Measurements from ENCODE around the gene ABCG1. TPM values are rescaled to one million over a fixed set of nuclear protein-coding genes. Genes with fewer than 3 reads are reported as not detected.

ABCG1 gene
- total and polyA plus RNA-seq, 2 of the 4 experiments (the other 2 are of a cell fraction) = 0.19 to 0.36 TPM

DNA sequence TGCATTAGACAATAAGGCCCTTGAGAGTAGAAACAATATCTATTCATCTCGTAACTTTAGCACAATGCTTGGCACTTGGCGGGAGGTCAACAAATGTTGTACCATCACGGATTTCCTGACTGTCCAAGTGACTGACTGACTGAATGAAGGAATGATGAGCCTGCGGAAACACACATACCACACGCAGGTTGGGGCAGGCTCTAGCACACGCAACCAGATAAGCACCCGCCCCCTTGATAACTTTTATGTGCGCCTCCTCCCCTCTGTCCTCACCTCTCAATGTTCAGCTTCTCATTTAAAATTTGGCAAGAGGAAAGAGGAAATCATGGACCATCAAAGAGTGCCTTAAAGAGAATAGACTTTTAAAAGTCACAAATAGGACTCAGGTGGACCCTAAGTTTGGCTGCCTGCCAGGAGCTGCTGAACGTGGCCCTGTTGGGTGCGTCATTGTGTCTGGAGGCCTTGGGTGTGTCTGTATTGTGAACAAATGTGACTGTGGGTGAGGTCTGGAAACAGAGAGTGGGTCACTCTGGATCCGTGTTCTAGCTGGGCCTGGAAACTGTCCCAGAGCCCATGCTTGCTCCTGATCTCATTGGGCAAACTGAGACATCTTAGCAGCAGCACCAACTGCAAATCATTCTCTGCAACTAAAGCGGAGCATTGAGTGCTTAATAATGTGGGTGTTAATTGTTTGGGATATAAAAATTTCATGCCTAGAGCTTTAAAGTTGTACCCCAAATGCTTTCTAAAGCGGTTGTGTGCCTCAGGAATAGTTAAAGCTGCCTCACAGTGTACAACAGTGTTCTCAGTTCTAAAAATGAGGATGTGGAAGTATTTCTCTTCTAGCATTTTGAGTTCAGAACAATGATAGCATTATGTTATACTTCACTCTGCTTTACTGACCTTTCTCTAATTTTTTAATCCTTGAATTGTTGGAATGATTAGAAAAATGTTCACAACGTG is 47.6 kb upstream of the ABCG1 start:
- Histone ChIP-seq H3K9me3 (ENCODE audit: control insufficient read depth, insufficient read depth, low read length) (no peaks in the 10 kb centered on the region; the same call in 1 of the 2 replicates), H3K56ac (ENCODE audit: extremely low read depth, insufficient read depth, low read length) (no peak overlapping the region), H4K20me1 (ENCODE audit: insufficient read depth, low read length) (no peaks in the 10 kb centered on the region), H2BK15ac (ENCODE audit: low read depth, low read length) (no peak overlapping the region), H2BK20ac (ENCODE audit: low read depth, low read length) (no peak overlapping the region), H4K8ac (ENCODE audit: low read depth in 2 of 2, low read length in 2 of 2) (no peak overlapping the region), H3K18ac (ENCODE audit: low read depth, low read length) (no peak overlapping the region), H3K14ac (replicated peaks; ENCODE audit: low read depth, low read length) (no peak overlapping the region), H2AK5ac (ENCODE audit: low read depth, low read length) (no peak overlapping the region), H3K23ac (ENCODE audit: low read depth, low read length) (no peak overlapping the region), H3K27ac (ENCODE audit: insufficient read depth, low read length) (no peak overlapping the region), H3K4me1 (ENCODE audit: control insufficient read depth, insufficient read depth, low read length) (no peaks in the 10 kb centered on the region), H4K5ac (ENCODE audit: low read depth, low read length) (no peak overlapping the region), H3K79me1 (ENCODE audit: low read depth in 1 of 2, low read length in 2 of 2) (no peaks in the 10 kb centered on the region), H3K4ac (ENCODE audit: low read depth, low read length) (no peak overlapping the region), H3K27me3 (ENCODE audit: control insufficient read depth, insufficient read depth, low read length) (peaks cover 16% of the 10 kb centered on the region), H4K91ac (ENCODE audit: insufficient read depth, low read depth, low read length) (no peak overlapping the region), H3K9ac (ENCODE audit: low read depth, low read length) (no peak overlapping the region), H2BK5ac (ENCODE audit: low read depth, low read length, poor library complexity, severe bottlenecking) (no peak overlapping the region), H3K4me3 (ENCODE audit: insufficient read depth, low read depth, low read length) (no peak overlapping the region), H3K9me1 (ENCODE audit: insufficient read depth, low read length) (no peaks in the 10 kb centered on the region; the same call in 1 of the 2 replicates), H2BK120ac (ENCODE audit: low read depth, low read length) (no peak overlapping the region), H2AFZ (replicated peaks; ENCODE audit: low read length, poor library complexity) (no peak overlapping the region), H2AK9ac (replicated peaks; ENCODE audit: low read depth, low read length, poor library complexity) (no peak overlapping the region), H3K36me3 (ENCODE audit: control insufficient read depth, insufficient read depth, low read length) (no peaks in the 10 kb centered on the region), H3K4me2 (ENCODE audit: low read depth, low read length) (no peak overlapping the region)
- in situ Hi-C loops (cut with MboI; ENCODE audit: low sequenced_read_pairs) (loop anchor here (25.0 kb wide), 1 partner anchor 666 kb away; no protein-coding TSS in a partner anchor), intact Hi-C loops (cut with micrococcal nuclease) (no loop called here), dilution Hi-C loops (cut with HindIII; ENCODE audit: low sequenced_read_pairs, unreplicated experiment) (no loop called here)
- WGBS, 2 experiments (ENCODE audit: extremely low coverage in 2 of 2, insufficient read length in 1 of 2) = 100% methylated on average over 1 of the region's 14 CpGs; no CpG with 5 or more reads in 1 of the 2 experiments
- POLR2A ChIA-PET (ENCODE audit: unreplicated experiment) = no interaction called here
- CTCF ChIA-PET = no interaction called here
- no peak for TF ChIP-seq RFX5 (IDR thresholded peaks at IDR 0.05; ENCODE audit: low read depth, low read length)
- TF ChIP-seq, protein P1, sequence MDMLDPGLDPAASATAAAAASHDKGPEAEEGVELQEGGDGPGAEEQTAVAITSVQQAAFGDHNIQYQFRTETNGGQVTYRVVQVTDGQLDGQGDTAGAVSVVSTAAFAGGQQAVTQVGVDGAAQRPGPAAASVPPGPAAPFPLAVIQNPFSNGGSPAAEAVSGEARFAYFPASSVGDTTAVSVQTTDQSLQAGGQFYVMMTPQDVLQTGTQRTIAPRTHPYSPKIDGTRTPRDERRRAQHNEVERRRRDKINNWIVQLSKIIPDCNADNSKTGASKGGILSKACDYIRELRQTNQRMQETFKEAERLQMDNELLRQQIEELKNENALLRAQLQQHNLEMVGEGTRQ (IDR thresholded peaks at IDR 0.05; ENCODE audit: low read depth, low read length) = no peak
- TF ChIP-seq CEBPB (IDR thresholded peaks at IDR 0.05; ENCODE audit: low read depth, low read length) = no peak
- no peak for ATAC-seq (ENCODE audit: low read depth)
- no peak for DNase-seq
- no TSS peak for BruUV-seq (replicated peaks)
